ENCODE results near the gene MKNK2.

- TF ChIP-seq CTCF (IDR thresholded peaks at IDR 0.05) = no peak
- no peak for TF ChIP-seq EP300 (IDR thresholded peaks at IDR 0.05)
- no peak for TF ChIP-seq POLR2A (IDR thresholded peaks at IDR 0.05)
These were observed 36.9 kb downstream of the MKNK2 start for GRCh38 chr19:2014131-2014571.
